HT-29 (cell line): ENCODE results near the gene PSME1. TPM values are rescaled to one million over a fixed set of nuclear protein-coding genes. Genes with fewer than 3 reads are reported as not detected.

Experiments
- DNase-seq: peaks from one replicate; pipeline ENCODE4 v3.0.0-alpha.2; 2015; ENCODE audit warnings: low spot score
- total RNA-seq: library from RNA; depleted of rRNA; stranded (reverse); fragments of >200 nt; shearing (Covaris generic); gene quantifications from 2 replicates; pipeline ENCODE4 v1.2.3, GENCODE V29; 2014

Gene PSME1
- total RNA-seq, 1 experiment from 2014 or later: 164 TPM

GRCh38 chr14:24129410-24129998, 6.5 kb upstream of the PSME1 start:
- no peak for DNase-seq

GRCh38 chr14:24130380-24130716, 5.6 kb upstream of the PSME1 start, which contains the start of gene FITM1:
FITM1 (plus strand) TSS chr14:24130659; CDS start chr14:24131564, 905 bp downstream.
- DNase-seq: no peak

- no peak for DNase-seq
These were observed 5.1 kb upstream of the PSME1 start for GRCh38 chr14:24130717-24131548.

- DNase-seq: no peak
These were observed 4.4 kb upstream of the PSME1 start for GRCh38 chr14:24131549-24131966.

DNA sequence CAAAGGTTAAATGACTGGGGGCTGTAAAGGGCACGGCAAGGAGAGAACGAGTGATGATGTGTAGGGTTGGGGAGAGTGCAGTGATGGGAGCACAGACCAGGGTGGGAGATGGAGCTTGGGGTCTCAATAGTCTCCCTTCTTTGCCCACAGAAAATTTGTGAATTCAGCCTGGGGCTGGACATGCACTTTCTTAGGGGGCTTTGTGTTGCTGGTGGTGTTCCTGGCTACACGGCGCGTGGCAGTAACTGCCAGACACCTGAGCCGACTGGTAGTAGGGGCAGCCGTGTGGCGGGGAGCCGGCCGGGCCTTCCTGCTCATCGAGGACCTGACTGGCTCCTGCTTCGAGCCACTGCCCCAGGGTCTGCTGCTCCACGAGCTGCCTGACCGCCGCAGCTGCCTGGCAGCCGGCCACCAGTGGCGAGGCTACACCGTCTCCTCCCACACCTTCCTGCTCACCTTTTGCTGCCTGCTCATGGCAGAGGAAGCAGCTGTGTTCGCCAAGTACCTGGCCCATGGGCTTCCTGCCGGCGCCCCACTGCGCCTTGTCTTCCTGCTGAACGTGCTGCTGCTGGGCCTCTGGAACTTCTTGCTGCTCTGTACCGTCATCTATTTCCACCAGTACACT, 3.8 kb upstream of the PSME1 start:
- no peak for DNase-seq

DNA sequence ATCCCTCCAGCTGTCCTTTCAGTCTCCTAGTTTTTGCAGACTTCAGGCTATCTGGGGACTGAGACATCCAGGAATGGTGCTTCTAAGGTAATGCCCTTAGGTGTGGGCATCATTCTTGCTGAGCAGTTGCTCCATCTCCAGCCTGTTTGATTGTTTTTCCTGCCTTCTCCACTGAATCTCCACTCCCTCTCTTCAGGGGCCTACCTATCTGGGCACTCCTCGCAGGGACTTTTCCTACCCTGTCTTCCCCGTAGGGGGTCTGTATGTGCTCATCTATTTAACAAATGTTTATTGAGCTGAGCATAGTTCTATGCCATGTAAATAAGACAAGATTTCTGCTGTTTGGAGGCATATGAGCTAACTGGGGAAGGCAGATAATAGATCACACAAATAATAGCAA, 3.0 kb upstream of the PSME1 start:
- DNase-seq: no peak

DNA sequence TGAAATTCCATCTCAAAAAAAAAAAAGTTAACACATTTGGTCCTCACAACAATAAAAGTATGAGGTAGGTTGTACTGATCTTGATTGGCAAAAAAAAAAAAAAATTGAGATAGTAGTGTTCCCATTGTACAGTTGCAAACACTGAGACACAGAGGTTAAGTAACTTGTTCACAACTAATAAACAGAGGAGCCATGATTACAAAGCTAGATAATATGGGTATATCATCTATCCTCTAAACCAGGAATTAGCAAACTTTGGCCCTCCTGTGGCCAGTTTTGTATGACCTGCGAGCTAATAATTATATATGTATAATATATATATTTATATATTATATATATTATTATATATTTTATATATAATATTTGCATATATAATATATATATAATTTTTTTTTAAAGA, 2.3 kb upstream of the PSME1 start:
- no peak for DNase-seq

DNA sequence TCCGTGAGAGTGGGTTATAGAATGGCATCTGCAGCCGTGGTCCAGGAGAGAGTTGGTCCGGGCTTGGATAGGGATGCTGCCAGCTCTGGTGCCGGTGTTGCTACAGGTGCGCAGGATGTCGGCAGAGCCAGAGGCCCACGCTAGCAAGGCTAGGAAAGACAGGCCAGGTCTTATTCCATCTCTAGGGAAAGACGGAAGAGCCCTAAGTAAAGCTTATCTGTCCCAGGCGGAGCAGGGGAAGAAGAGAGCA, 485 bp upstream of the PSME1 start:
- no peak for DNase-seq

DNA sequence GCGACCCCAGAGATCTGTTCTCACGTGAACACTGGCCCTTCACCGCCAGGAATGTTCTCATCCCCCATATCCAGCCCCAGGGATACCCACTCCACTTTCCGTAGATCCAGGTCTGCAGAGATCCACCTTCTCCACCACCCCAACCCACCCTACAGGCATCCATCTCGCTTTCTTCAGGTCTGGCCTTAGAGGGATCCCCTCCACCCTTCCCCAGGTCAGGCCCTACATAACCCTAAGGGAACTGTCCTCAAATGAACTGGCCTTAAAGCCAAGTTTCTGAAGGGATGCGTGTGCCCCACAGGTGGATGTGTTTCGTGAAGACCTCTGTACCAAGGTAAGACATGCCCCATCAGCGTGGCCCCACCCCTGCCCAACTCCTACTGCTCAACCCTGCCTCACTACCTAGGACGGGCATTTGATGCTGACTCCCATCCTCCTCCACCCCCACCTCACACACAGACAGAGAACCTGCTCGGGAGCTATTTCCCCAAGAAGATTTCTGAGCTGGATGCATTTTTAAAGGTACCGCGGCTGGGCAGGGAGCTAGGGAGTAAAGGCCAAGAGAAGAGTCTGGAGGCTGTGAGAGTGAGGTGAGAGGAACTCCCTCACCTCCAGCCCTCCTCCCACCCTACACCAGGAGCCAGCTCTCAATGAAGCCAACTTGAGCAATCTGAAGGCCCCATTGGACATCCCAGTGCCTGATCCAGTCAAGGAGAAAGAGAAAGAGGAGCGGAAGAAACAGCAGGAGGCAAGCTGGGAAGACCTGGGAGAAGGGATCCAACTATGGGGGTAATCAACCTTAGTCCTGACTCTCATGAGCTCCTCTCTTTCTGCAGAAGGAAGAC, 912 bp downstream of the PSME1 start:
- DNase-seq: peak; percentile 11

GRCh38 chr14:24137529-24138395, 1.8 kb downstream of the PSME1 start:
- no peak for DNase-seq

DNA sequence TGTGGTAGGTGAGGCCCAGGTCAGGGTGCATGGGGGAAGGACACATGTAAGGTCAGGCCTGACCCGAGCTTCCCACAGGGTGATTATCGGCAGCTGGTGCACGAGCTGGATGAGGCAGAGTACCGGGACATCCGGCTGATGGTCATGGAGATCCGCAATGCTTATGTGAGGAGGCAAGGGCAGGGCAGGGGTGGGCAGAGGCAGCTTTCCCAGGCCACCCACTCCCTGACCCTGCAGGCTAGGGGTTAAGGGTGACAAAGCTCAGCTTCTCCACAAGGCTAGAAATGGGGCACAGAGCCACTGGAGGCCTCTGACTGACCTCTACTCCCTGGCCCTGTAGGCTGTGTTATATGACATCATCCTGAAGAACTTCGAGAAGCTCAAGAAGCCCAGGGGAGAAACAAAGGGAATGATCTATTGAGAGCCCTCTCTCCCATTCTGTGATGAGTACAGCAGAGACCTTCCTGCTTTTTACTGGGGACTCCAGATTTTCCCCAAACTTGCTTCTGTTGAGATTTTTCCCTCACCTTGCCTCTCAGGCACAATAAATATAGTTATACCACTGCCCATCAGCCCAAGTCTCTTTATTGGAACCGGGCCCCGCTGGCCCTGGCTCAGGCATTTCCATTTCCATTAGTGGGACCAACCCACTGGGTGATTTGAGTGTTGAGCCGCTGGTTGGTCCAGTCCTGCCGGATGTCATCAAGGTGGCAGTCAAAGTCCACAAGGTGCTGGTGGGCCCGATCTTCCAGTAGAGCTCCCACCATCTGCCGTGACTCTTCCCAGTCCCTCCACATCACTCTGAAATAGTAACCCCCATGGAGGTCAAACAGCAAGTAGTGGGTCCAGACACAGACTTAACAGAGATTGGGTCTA, 2.6 kb downstream of the PSME1 start:
- no peak for DNase-seq

- peak; percentile 32 for DNase-seq
These were observed 3.4 kb downstream of the PSME1 start for GRCh38 chr14:24139272-24139934.

DNA sequence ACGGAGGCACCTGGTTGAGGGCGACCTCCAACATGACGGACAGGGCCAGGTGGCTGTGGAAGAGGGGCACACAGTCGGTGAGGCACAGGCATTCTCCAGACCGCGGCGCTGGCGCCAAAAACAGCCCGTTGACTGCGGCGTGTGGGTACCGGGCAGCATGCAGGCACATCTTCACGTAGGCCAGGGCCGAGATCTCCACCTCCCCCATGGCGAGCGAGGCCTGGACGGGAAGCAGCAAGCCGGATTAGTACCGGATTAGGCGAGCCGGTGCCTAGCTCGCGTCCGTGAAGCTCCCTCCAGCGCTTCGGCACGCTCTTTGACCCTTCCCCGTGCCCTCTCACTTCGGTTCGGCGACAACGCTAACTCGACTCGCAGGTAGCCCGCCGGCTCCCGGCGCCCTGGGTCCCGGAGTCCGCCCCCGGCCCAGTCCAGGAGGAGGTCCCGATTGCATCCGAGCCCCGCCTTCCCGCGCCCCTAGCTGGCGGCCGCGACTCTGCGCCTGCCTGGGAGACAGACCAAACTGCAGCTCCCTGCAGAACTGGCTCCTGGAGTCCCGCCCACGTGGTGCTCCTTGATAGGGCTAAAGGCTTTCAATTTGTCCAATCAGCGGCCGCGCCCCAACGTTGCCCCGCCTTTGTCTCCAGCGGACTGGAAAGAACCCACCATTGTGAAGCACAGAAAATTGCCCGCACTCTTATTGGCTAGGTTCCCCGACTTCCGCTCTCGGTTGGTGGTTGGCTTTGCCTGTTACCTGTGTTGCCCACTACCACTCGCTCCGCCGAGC, 5.3 kb downstream of the PSME1 start, which contains the start of gene EMC9:
Gene EMC9 (minus strand): TSS at position 495 of the 784 bp plus-strand sequence. CDS start 287 bp downstream, at position 208.
- peak; percentile 98 for DNase-seq

- DNase-seq: no peak
These were observed 7.5 kb downstream of the PSME1 start for GRCh38 chr14:24143511-24143910.

GRCh38 chr14:24144451-24144850, 8.5 kb downstream of the PSME1 start:
- no peak for DNase-seq

DNA sequence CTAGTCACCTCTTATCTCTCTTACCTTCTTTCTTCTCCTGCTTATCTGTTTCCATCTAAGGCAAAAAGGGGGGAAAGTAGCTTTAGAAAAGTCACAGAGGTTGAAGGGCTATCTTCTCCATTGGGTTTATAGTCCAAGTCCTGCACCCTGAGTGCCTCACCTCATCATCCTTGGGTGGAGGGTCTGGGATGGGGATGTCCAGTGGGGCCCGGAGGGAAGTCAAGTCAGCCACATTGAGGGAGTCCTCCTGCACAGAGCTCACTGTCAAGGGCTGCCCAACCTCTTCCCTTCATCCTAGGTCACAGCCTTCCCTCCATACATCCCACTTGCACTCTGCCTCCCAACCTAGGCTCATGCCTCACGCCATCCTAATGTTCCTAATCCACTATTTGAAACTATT, 9.2 kb downstream of the PSME1 start:
- no peak for DNase-seq

GRCh38 chr14:24145690-24146452, 9.9 kb downstream of the PSME1 start:
- DNase-seq: no peak

DNA sequence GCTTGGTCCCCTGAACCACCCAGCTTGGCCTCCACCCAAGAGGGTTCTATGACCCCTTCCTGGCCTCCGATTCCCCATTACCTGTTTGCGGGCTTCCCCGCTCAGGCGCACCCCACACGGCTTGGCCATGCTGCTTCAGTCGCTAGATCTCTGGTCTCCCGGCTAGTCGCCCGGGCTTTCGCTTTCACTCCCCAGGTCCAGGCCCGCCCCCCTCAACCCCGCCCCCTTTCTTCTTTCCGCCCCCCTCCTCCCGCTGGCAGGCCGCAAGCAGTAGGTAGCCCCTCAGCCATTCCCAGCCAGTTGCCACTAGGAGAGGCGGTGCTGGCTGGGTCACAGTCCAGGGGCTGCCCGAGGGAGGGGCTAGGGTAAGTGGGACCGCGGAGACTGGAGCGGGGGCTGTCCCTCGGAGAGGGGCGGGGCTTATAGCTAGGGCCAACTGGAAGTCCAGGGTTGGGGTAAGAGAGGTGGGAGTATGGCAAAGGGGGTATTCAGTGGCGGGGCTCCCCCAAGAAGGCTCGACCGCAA, 10.5 kb downstream of the PSME1 start, which contains the start of gene PSME2:
Gene PSME2 (minus strand): TSS at position 158 of the 525 bp plus-strand sequence. CDS start 29 bp downstream, at position 129.
- DNase-seq: peak; percentile 88
